GM12864 (cell line): ENCODE measurements around the gene TMEM41A.
"Not testable (repeated sequence)": the region's sequence is repeated elsewhere in the genome, so short reads cannot be mapped to it uniquely, and the experiment has no call there.

Experiments
- DNase-seq: peaks from one replicate; pipeline ENCODE4 v3.0.0-alpha.2; 2011; ENCODE audit warnings: low read depth
- H3K4me3 ChIP-seq: 2 replicates; pipeline ENCODE4 v1.5.1; 2011; ENCODE audit warnings: mild to moderate bottlenecking, low read depth, low read length, control low read depth
- TF ChIP-seq, protein P1 (sequence below): IDR thresholded peaks from 2 replicates; pipeline ENCODE4 v1.5.1; 2011; ENCODE audit warnings: low read depth, mild to moderate bottlenecking, moderate library complexity, low read length, control low read depth, inconsistent platforms; ENCODE audit errors: missing control alignments

TMEM41A gene

DNA sequence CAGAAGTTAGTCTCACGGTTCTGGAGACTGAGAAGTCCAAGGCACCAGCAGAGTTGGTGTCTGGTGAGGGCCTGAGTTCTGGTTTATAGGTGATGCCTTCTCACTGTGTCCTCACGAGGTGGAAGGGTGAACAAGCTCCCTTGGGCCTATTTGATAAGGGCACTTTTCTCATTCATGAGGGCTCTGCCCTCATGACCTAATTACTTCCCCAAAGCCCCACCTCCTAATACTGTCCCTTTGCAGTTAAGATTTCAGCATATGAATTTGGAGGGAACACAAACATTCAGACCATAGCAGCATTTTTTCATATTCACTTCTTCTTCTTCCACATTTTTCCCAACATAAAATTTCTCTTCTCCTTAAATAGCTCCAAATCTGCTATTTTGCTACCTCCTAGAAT, 41.5 kb downstream of the TMEM41A start:
- no peak overlapping the region for H3K4me3 ChIP-seq
- DNase-seq, result no peak
- TF ChIP-seq, protein P1, sequence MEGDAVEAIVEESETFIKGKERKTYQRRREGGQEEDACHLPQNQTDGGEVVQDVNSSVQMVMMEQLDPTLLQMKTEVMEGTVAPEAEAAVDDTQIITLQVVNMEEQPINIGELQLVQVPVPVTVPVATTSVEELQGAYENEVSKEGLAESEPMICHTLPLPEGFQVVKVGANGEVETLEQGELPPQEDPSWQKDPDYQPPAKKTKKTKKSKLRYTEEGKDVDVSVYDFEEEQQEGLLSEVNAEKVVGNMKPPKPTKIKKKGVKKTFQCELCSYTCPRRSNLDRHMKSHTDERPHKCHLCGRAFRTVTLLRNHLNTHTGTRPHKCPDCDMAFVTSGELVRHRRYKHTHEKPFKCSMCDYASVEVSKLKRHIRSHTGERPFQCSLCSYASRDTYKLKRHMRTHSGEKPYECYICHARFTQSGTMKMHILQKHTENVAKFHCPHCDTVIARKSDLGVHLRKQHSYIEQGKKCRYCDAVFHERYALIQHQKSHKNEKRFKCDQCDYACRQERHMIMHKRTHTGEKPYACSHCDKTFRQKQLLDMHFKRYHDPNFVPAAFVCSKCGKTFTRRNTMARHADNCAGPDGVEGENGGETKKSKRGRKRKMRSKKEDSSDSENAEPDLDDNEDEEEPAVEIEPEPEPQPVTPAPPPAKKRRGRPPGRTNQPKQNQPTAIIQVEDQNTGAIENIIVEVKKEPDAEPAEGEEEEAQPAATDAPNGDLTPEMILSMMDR, result no peak

DNA sequence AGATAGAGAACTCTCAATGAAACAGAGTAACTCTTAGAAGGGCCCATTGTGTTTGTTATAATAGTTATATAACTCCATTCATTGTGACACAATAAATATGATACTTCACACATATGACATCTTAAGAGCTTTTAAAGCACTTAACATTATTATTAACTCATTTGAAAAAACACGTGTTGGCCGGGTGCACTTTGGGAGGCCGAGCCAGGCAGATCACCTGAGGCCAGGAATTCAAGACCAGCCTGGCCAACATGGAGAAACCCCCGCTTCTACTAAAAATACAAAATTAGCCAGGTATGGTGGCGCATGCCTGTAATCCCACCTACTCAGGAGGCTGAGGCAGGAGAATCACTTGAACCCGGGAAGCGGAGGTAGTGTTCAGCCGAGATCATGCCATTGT, 47.4 kb downstream of the TMEM41A start:
- H3K4me3 ChIP-seq, DNase-seq: not testable (repeated sequence)

DNA sequence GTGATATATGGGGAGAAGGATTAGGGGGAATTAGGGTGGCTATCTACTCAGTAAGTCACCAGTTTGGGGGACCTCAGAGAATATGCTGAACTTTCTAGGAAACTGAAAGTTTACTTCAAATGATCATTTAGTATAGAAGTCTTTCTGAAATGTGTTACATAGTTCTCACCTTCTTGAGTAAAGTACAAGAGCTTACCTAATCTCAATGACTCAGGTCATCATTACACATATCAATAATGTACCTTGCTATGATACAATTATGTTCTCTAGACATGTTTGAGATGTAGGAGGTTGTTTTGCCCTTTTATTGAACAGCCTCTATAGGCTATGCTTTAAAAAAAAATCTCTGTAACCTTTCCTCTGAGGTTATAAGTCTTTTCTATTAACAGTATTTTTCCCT, 50.7 kb downstream of the TMEM41A start:
- no peak overlapping the region for H3K4me3 ChIP-seq
- no peak for DNase-seq
- TF ChIP-seq, protein P1, result no peak

DNA sequence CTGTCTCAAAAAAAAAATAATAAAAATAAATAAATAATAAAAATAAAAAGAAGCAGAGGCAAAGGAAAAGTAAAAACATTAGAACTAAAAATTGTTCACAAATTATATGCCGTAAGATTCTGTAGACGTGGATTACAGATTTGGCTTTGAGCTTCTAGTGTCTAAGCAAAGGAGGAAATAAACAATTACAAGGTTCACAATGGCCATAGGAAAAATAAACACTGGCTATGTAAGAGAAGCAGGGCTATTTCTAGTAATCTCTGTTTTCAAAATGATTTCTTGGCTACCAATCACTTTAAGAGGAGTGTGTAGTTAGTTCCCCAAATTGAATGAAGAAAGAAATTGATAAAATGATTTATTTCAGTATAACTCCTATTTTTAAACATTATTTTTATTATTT, 54.5 kb downstream of the TMEM41A start:
- TF ChIP-seq, protein P1, result no peak
- no peak for DNase-seq
- H3K4me3 ChIP-seq, result no peak overlapping the region

DNA sequence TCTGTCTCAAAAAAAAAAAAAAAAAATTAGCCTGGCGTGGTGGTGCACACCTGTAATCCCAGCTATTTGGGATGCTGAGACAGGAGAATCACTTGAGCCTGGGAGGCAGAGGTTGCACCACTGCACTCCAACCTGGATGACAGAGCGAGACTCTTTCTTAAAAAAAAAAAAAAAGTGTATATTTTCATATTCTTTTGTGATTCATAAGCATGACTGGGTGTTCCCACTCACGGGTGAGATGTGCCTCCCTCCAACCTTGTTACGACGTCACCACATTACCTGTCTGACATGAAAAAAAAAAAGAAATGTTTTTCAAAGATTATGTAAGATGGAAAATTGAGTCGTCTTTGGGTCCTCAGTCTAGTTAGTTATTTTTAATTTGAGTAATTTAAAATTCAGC, 56.8 kb downstream of the TMEM41A start:
- H3K4me3 ChIP-seq, result no peak overlapping the region
- TF ChIP-seq, protein P1, result no peak
- DNase-seq, result no peak

DNA sequence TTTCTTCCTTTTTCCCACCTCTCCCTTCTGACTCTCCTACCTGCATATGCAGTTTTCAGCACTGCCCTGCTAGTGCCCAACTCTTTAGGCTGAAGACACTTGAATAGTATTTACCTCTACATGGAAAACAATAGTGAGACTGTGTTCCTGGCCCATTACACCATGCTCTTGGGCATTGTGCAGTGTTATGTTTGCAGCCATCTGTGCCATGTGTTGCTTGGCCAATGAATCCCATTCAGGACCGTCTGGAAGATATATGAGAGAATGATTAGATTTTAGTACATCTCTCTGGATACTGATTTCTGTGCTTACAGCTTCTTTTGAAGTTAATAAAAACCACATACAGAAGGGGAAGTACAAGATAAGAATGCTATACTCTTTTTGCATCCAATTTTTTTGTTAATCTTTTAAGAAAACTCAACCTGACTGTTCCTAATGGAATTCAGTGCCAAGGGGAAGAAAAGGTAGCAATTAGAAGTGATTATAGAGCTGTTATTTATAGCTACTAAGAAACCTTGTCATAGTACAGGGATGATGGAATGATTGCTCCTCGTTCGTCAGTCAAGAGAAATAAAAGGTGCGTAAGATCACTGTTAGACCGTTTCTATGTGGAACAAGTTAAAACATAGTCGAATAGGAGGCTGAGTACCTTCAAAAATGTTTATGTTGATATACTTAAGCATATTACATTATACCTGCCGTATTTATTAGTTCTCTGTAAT, 58.9 kb downstream of the TMEM41A start:
- DNase-seq, result no peak
- no peak overlapping the region for H3K4me3 ChIP-seq
- TF ChIP-seq, protein P1, result no peak
